ENCODE measurements around the gene ZSWIM8. TPM values are rescaled to one million over a fixed set of nuclear protein-coding genes. Genes with fewer than 3 reads are reported as not detected.

The ZSWIM8 gene
- total and polyA plus RNA-seq, 10 of the 15 experiments (the other 5 are each of a cell fraction or from before 2014, with no cell fraction given): 7.8 to 47.1 (median 23.6) TPM

DNA sequence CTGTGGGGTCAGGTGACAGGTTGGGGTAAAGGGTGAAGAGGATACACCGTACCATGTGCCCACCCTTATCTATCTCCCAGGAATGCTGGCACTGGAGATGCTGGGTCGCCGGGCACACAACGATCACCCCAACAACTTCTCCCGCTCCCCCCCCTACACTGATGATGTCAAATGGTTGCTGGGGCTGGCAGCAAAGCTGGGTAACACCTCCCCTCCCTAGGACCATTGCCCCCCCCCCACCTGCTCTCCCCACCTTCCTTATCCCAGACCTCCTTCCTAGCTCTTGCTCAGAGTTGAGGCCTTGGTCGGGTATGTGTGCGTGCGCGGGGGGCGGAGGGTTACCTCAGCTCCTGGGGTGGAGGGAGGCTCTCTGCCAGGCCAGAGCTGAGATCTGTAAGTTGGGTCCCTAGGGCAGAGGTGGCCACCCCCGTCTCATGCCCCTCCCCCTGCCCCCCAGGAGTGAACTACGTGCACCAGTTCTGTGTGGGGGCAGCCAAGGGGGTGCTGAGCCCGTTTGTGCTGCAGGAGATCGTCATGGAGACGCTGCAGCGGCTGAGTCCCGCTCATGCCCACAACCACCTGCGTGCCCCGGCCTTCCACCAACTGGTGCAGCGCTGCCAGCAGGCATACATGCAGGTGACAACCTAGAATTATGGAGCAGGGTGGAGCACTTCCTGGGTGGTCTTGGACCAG, 15.3 kb downstream of the ZSWIM8 start:
- ChIA-PET SMC1A (ENCODE audit: uncharacterized antibody, unreplicated experiment) (interaction anchor here (1.4 kb wide), 1 partner anchor 9 kb away, joined by 3 read pairs; no protein-coding TSS in a partner anchor), POLR2A (interaction anchor here (1.9 kb wide), 1 partner anchor 9 kb away, joined by 7 read pairs; no protein-coding TSS in a partner anchor), RAD21 (ENCODE audit: unreplicated experiment) (no interaction called here), CTCF (no interaction called here)
- H3K27ac ChIP-seq (ENCODE audit: control insufficient read depth, insufficient read depth): no peak overlapping the region
- H3K4me1 ChIP-seq (ENCODE audit: control insufficient read depth, insufficient read depth, low read length): peaks cover 25% of the 10 kb centered on the region
- no peak overlapping the region for H3K4me3 ChIP-seq
- no peak overlapping the region for H3K4me2 ChIP-seq (ENCODE audit: control insufficient read depth, insufficient read depth)
- ATAC-seq: no peak
- H3K36me3 ChIP-seq (ENCODE audit: control insufficient read depth in 2 of 2, insufficient read depth in 2 of 2, low read length in 1 of 2): peaks cover 17 to 20% of the 10 kb centered on the region in 2 experiments; a peak in 3 of 4 replicates
- WGBS (ENCODE audit: insufficient coverage, insufficient replicate concordance, low lambda C conversion rate, missing lambda C conversion rate): 88% methylated on average over 18 of the region's 20 CpGs
- no peaks in the 10 kb centered on the region for H4K20me1 ChIP-seq (ENCODE audit: control insufficient read depth, insufficient read depth)
- no peaks in the 10 kb centered on the region; the same call in 1 of the 2 replicates for H3K79me2 ChIP-seq (ENCODE audit: control insufficient read depth, insufficient read depth, low read length)
- no peak for DNase-seq (ENCODE audit: low read depth, low spot score)
- intact Hi-C loops (cut with micrococcal nuclease; ENCODE audit: unreplicated experiment): no loop called here
- no TSS peak for BruUV-seq (replicated peaks)
- H3K27me3 ChIP-seq (replicated peaks in 1 of 2; ENCODE audit: control insufficient read depth in 2 of 2, insufficient read depth in 2 of 2, low read length in 1 of 2): no peaks in the 10 kb centered on the region
- H3K9me3 ChIP-seq (replicated peaks; ENCODE audit: control insufficient read depth, insufficient read depth, low read length): no peaks in the 10 kb centered on the region
- no peak overlapping the region for H3K9ac ChIP-seq (ENCODE audit: control insufficient read depth, insufficient read depth, low read length)
- no peak for FAIRE-seq
- H2AFZ ChIP-seq (ENCODE audit: control insufficient read depth, low read depth, low read length): no peak overlapping the region
- in situ Hi-C loops (cut with MboI): no loop called here
- TF ChIP-seq, protein P1, sequence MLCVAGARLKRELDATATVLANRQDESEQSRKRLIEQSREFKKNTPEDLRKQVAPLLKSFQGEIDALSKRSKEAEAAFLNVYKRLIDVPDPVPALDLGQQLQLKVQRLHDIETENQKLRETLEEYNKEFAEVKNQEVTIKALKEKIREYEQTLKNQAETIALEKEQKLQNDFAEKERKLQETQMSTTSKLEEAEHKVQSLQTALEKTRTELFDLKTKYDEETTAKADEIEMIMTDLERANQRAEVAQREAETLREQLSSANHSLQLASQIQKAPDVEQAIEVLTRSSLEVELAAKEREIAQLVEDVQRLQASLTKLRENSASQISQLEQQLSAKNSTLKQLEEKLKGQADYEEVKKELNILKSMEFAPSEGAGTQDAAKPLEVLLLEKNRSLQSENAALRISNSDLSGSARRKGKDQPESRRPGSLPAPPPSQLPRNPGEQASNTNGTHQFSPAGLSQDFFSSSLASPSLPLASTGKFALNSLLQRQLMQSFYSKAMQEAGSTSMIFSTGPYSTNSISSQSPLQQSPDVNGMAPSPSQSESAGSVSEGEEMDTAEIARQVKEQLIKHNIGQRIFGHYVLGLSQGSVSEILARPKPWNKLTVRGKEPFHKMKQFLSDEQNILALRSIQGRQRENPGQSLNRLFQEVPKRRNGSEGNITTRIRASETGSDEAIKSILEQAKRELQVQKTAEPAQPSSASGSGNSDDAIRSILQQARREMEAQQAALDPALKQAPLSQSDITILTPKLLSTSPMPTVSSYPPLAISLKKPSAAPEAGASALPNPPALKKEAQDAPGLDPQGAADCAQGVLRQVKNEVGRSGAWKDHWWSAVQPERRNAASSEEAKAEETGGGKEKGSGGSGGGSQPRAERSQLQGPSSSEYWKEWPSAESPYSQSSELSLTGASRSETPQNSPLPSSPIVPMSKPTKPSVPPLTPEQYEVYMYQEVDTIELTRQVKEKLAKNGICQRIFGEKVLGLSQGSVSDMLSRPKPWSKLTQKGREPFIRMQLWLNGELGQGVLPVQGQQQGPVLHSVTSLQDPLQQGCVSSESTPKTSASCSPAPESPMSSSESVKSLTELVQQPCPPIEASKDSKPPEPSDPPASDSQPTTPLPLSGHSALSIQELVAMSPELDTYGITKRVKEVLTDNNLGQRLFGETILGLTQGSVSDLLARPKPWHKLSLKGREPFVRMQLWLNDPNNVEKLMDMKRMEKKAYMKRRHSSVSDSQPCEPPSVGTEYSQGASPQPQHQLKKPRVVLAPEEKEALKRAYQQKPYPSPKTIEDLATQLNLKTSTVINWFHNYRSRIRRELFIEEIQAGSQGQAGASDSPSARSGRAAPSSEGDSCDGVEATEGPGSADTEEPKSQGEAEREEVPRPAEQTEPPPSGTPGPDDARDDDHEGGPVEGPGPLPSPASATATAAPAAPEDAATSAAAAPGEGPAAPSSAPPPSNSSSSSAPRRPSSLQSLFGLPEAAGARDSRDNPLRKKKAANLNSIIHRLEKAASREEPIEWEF (IDR thresholded peaks at IDR 0.05; ENCODE audit: insufficient replicate concordance, low read depth, low read length): no peak
- no peak for TF ChIP-seq TAF1 (IDR thresholded peaks at IDR 0.05; ENCODE audit: borderline replicate concordance, low read depth, low read length)
- no peak for TF ChIP-seq SMC3 (IDR thresholded peaks at IDR 0.05; ENCODE audit: borderline replicate concordance, low read length)
- no peak for TF ChIP-seq BCL3 (IDR thresholded peaks at IDR 0.05; ENCODE audit: borderline replicate concordance, insufficient read depth, low read depth, low read length, poor library complexity, severe bottlenecking)
- TF ChIP-seq TARDBP (IDR thresholded peaks at IDR 0.05; ENCODE audit: borderline replicate concordance): no peak
- TF ChIP-seq, protein P2, sequence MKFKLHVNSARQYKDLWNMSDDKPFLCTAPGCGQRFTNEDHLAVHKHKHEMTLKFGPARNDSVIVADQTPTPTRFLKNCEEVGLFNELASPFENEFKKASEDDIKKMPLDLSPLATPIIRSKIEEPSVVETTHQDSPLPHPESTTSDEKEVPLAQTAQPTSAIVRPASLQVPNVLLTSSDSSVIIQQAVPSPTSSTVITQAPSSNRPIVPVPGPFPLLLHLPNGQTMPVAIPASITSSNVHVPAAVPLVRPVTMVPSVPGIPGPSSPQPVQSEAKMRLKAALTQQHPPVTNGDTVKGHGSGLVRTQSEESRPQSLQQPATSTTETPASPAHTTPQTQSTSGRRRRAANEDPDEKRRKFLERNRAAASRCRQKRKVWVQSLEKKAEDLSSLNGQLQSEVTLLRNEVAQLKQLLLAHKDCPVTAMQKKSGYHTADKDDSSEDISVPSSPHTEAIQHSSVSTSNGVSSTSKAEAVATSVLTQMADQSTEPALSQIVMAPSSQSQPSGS (IDR thresholded peaks at IDR 0.05; ENCODE audit: low read length): no peak
- TF ChIP-seq POU2F2 (IDR thresholded peaks at IDR 0.05; ENCODE audit: borderline replicate concordance, low read depth, low read length): no peak
- TF ChIP-seq NKRF (conservative IDR thresholded peaks at IDR 0.05): no peak
- TF ChIP-seq RB1 (IDR thresholded peaks at IDR 0.05; ENCODE audit: borderline replicate concordance): no peak
- TF ChIP-seq CHD4 (IDR thresholded peaks at IDR 0.05): no peak

Data from GM12878 (cell line).